ENCODE measurements around the gene GOPC.
"Not testable (repeated sequence)": the region's sequence is repeated elsewhere in the genome, so short reads cannot be mapped to it uniquely, and the experiment has no call there.

The GOPC gene

GRCh38 chr6:117518870-117519269 is 83.4 kb downstream of the GOPC start:
- DNase-seq (ENCODE audit: low read depth in 2 of 2, low spot score in 1 of 2) = no peak

GRCh38 chr6:117517995-117518394 is 84.3 kb downstream of the GOPC start:
- DNase-seq (ENCODE audit: low read depth in 2 of 2, low spot score in 1 of 2) = not testable (repeated sequence)

DNA sequence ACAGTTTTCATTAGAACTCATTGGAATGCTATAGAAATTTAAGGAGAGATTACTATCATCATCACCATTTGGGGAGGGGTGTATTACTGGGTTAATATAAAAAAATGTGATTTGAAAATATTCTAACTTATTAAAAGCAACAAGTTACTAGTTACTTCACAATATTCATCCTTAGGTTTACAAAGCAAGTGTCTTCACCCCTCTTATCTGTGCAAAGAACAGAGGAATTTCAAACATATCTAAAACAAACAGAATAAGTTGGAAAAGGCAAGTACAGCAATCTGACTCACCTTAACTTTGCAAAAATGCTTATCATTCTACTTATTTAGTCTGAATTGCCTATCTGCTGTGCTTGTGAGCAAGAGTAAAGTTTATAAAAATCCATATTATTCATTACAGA is 87.0 kb downstream of the GOPC start:
- DNase-seq (ENCODE audit: low read depth in 2 of 2, low spot score in 1 of 2) = no peak

DNA sequence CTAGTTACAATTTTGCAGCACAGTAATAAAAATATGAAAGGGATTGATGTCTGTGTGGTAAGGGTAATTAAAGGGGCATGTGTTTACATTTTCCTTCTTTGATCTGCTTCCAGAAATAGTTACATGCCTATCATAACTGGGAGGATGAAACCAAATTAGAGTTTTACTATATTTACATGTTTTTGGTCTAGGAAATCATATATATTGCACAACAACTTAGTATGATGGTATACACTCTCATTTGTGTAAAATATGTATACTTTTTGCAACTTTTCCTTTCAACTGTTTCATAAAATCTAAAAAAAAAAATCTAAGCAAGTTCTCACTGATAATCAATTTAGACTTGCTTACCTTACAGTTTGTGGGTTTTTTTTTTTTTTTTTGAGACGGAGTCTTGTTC is 87.7 kb downstream of the GOPC start:
- DNase-seq (ENCODE audit: low read depth in 2 of 2, low spot score in 1 of 2) = no peak

DNA sequence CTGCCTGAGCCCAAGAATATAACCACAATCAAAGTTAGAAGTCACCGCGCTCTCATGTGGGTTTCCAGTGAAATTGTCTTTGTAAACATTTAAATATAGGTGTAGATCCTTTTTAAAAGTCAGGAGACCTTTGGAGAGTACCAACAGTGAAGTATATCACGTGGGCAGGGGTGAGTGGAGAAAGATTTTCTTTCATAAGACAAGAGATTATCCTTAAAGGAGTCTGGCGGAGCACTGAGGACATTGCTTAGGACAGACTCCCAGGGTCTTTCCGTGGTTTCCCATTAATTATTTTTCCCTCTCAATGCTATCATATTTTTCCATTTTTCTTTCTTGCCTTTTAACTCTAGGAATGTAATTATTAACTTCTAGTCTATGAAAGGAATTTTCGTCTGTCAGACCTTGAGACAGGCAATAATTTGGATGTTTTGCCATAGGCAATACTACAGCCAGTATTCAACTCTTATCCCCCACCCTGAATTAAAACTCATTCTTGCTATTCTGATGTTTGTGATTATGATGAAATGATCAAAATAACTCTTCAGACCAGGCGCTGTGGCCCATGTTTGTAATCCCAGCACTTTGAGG is 88.4 kb downstream of the GOPC start:
- no peak for DNase-seq (ENCODE audit: low read depth in 2 of 2, low spot score in 1 of 2)

GRCh38 chr6:117512987-117513573 is 89.2 kb downstream of the GOPC start:
- DNase-seq (ENCODE audit: low read depth in 2 of 2, low spot score in 1 of 2) = no peak

DNA sequence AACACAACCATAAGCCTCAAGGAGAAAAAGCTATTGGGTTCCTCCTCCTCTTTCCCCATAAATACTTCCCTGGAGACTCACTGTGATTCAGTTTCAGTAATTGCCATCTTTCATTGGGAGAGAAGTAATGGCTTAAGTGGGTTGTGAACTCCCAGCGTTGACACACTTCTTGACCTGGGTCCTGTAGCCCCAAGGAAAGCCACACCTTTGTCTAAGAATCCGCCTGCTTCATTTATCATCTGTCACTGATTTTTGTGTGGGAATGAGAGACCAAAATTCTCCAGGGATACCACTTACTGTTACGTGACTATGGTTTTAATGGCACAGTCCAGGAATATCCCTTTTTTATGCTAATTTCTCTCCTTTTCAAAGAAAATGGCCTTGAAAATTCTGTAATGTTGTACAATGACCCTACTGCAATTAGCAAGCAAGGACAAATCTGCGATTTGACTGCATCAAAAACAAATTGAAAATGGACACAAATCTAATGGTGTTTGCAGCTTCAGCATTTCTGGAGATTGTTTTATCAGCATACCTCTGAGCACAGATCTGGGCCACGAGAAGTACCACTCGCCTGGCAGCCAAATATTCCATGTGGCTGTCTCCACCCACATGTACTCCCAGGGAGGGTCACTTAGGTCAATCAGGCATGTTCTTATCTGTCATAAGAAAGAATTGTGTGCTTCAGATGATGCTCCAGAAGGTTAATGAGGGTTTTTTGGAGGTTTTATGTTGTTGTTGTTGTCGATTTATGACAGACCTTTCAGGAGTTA is 90.1 kb downstream of the GOPC start:
- DNase-seq (ENCODE audit: low read depth in 2 of 2, low spot score in 1 of 2) = no peak

Measured in stimulated activated CD8-positive, alpha-beta memory T cell treated with anti-CD3 and anti-CD28 coated beads, Interleukin-4, amount 100 ng/mL, for 4 hours (primary cell).